GM12892 (cell line): ENCODE data around the gene RNF175.

Source experiments
- POLR2A ChIP-seq: IDR thresholded peaks from 2 replicates; pipeline ENCODE4 v1.6.1; 2011; ENCODE audit warnings: low read depth, low read length, control low read depth
- POLR2AphosphoS5 ChIP-seq: IDR thresholded peaks from 2 replicates; pipeline ENCODE4 v1.6.1; 2011; ENCODE audit warnings: low read depth, low read length, control low read depth
- TAF1 ChIP-seq: IDR thresholded peaks from 2 replicates; pipeline ENCODE4 v1.6.1; 2011; ENCODE audit warnings: low read depth, mild to moderate bottlenecking, control low read depth, low read length, borderline replicate concordance

GRCh38 chr4:153722036-153722435 is 37.8 kb downstream of the RNF175 start:
- TF ChIP-seq TAF1 (no peak), POLR2A (no peak), POLR2AphosphoS5 (no peak)
